ENCODE measurements around the gene CNST.

DNA sequence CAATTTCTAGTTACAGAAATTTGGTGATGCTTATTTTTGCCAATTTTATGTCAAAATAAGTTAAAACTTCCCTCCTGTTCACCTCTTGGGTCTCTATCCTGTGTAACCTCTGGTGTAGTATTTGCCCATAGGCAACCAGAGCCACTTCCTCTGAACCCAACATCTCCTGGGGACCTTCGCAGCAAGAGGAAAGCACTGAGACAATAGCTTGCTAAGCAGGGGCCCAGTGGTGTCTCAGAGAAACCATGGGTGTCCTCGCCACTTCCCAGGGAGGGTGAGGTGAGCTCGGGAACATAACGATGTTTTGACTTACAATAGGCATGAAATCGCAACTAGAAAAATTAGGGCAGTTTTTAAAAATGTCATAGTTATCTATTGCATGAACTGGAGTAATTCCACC lies 101.5 kb downstream of the CNST start:
- TF ChIP-seq, protein P1, sequence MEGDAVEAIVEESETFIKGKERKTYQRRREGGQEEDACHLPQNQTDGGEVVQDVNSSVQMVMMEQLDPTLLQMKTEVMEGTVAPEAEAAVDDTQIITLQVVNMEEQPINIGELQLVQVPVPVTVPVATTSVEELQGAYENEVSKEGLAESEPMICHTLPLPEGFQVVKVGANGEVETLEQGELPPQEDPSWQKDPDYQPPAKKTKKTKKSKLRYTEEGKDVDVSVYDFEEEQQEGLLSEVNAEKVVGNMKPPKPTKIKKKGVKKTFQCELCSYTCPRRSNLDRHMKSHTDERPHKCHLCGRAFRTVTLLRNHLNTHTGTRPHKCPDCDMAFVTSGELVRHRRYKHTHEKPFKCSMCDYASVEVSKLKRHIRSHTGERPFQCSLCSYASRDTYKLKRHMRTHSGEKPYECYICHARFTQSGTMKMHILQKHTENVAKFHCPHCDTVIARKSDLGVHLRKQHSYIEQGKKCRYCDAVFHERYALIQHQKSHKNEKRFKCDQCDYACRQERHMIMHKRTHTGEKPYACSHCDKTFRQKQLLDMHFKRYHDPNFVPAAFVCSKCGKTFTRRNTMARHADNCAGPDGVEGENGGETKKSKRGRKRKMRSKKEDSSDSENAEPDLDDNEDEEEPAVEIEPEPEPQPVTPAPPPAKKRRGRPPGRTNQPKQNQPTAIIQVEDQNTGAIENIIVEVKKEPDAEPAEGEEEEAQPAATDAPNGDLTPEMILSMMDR (conservative IDR thresholded peaks at IDR 0.05) = no peak
- no peak for TF ChIP-seq EZH2 (IDR thresholded peaks at IDR 0.05; ENCODE audit: low read depth)

Measured in PC-9 (cell line).